GM12864 (cell line): Measurements from ENCODE around the gene ELAVL3.
A peak's percentile ranks its signal among the peaks of the same experiment; 100 is the strongest.

Experiments used
- DNase-seq: peaks from one replicate; pipeline ENCODE4 v3.0.0-alpha.2; 2011; ENCODE audit warnings: low read depth
- H3K4me3 ChIP-seq: 2 replicates; pipeline ENCODE4 v1.5.1; 2011; ENCODE audit warnings: mild to moderate bottlenecking, low read depth, low read length, control low read depth
- TF ChIP-seq, protein P1 (sequence below): IDR thresholded peaks from 2 replicates; pipeline ENCODE4 v1.5.1; 2011; ENCODE audit warnings: low read depth, mild to moderate bottlenecking, moderate library complexity, low read length, control low read depth, inconsistent platforms; ENCODE audit errors: missing control alignments

Gene ELAVL3

GRCh38 chr19:11451871-11452619, 28.8 kb downstream of the ELAVL3 start:
- TF ChIP-seq, protein P1, sequence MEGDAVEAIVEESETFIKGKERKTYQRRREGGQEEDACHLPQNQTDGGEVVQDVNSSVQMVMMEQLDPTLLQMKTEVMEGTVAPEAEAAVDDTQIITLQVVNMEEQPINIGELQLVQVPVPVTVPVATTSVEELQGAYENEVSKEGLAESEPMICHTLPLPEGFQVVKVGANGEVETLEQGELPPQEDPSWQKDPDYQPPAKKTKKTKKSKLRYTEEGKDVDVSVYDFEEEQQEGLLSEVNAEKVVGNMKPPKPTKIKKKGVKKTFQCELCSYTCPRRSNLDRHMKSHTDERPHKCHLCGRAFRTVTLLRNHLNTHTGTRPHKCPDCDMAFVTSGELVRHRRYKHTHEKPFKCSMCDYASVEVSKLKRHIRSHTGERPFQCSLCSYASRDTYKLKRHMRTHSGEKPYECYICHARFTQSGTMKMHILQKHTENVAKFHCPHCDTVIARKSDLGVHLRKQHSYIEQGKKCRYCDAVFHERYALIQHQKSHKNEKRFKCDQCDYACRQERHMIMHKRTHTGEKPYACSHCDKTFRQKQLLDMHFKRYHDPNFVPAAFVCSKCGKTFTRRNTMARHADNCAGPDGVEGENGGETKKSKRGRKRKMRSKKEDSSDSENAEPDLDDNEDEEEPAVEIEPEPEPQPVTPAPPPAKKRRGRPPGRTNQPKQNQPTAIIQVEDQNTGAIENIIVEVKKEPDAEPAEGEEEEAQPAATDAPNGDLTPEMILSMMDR = no peak
- H3K4me3 ChIP-seq = peak overlapping the region; percentile 49
- no peak for DNase-seq

DNA sequence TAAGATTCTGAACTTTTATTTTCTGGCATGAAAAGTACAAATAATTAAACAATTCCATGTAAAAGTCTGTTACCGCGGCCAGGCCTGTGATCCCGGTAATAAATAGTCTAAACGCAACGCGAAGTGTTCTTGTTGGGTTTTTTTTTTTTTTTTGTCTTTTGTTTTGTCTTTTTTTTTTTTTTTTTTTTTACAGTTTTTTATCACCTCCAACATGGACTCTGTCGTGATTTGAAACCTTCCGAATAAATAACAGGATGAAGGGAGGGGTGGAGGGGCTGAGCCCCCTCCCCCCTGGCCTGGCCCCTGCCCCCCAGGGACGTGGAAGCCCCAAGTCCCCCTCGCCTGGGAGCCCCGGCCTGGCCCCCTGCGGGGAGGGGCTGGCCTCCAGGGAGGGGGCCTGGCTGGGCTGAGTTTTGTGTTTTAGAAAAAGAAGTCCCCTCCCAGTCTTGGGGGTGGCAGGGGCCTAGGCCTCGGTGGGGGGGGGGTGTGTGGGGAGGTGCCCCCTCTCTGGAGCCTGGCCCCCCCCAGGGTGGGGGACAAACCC, 29.4 kb downstream of the ELAVL3 start:
- no peak overlapping the region; the same call in 1 of the 2 replicates for H3K4me3 ChIP-seq
- TF ChIP-seq, protein P1 = no peak
- DNase-seq = no peak

DNA sequence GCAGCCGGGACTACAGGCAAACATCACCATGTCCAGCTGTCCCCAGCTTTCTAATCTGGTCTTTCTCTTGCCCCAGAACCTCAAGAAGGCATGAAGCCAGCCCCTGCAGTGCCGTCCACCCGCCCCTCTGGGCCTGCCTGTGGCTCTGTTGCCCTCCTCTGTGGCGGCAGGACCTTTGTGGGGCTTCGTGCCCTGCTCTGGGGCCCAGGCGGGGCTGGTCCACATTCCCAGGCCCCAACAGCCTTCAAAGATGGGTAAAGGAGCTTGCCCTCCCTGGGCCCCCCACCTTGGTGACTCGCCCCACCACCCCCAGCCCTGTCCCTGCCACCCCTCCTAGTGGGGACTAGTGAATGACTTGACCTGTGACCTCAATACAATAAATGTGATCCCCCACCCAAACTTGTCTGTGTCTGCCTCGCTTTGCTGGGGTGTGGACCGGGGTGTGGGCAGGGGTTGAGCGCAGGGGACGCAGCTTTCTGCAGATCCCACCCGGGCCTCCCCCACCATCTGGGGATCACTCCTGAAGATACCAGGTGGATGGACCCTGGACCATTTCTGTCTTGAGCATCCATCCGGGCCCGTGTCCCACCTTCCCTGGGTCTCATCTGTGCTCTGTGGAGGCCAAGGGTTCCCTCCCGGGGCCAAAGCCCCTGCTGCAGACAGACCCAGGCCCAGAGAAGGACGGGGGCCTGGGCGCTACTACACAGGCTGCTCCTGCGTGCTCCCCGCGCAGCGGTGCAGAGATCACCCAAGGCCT, 30.1 kb downstream of the ELAVL3 start:
- H3K4me3 ChIP-seq = no peak overlapping the region
- TF ChIP-seq, protein P1 = no peak
- DNase-seq = no peak

GRCh38 chr19:11448923-11449554, 31.8 kb downstream of the ELAVL3 start:
- H3K4me3 ChIP-seq = no peak overlapping the region
- TF ChIP-seq, protein P1 = no peak
- no peak for DNase-seq

GRCh38 chr19:11448410-11448809, 32.4 kb downstream of the ELAVL3 start:
- no peak overlapping the region for H3K4me3 ChIP-seq
- DNase-seq = no peak
- TF ChIP-seq, protein P1 = no peak

- H3K4me3 ChIP-seq = no peak overlapping the region
- no peak for DNase-seq
- TF ChIP-seq, protein P1 = no peak
Measured at GRCh38 chr19:11447347-11448262, 33.2 kb downstream of the ELAVL3 start.
